Neuron (in vitro differentiated cells): ENCODE measurements around the gene PARP15.

ENCODE experiments used
- H2AFZ ChIP-seq: one replicate; pipeline ENCODE4 v1.6.1; 2013; ENCODE audit warnings: low read depth, mild to moderate bottlenecking, inconsistent platforms, low read length, moderate library complexity
- H3K27me3 ChIP-seq: one replicate; pipeline ENCODE4 v1.6.1; 2013; ENCODE audit warnings: low read length; ENCODE audit not compliant: insufficient read depth
- H3K36me3 ChIP-seq: one replicate; pipeline ENCODE4 v1.6.1; 2013; ENCODE audit warnings: low read length; ENCODE audit not compliant: insufficient read depth
- H3K4me1 ChIP-seq: one replicate; pipeline ENCODE4 v1.6.1; 2013; ENCODE audit warnings: low read length; ENCODE audit not compliant: insufficient read depth
- H3K4me3 ChIP-seq: 2 replicates; pipeline ENCODE4 v1.5.1; 2013; ENCODE audit warnings: mild to moderate bottlenecking, low read length, moderate library complexity
- H3K9me3 ChIP-seq: one replicate; pipeline ENCODE4 v1.6.1; 2013; ENCODE audit warnings: low read length

PARP15 gene

GRCh38 chr3:122608916-122609315, 31.5 kb downstream of the PARP15 start:
- Histone ChIP-seq H3K4me3 (no peak overlapping the region), H3K9me3 (no peaks in the 10 kb centered on the region), H3K4me1 (no peaks in the 10 kb centered on the region)

GRCh38 chr3:122609798-122610559, 32.5 kb downstream of the PARP15 start:
- H3K9me3 ChIP-seq: no peaks in the 10 kb centered on the region
- H2AFZ ChIP-seq: no peak overlapping the region
- no peak overlapping the region for H3K4me3 ChIP-seq
- no peaks in the 10 kb centered on the region for H3K27me3 ChIP-seq
- H3K4me1 ChIP-seq: no peaks in the 10 kb centered on the region
- no peaks in the 10 kb centered on the region for H3K36me3 ChIP-seq

More at GRCh38 chr3:122608916-122609315, 31.5 kb downstream of the PARP15 start:
- Histone ChIP-seq H3K27me3 (no peaks in the 10 kb centered on the region), H2AFZ (no peak overlapping the region), H3K36me3 (no peaks in the 10 kb centered on the region)

GRCh38 chr3:122612696-122613095, 35.2 kb downstream of the PARP15 start:
- no peaks in the 10 kb centered on the region for H3K9me3 ChIP-seq
- no peaks in the 10 kb centered on the region for H3K36me3 ChIP-seq
- H2AFZ ChIP-seq: no peak overlapping the region
- no peak overlapping the region for H3K4me3 ChIP-seq
- no peaks in the 10 kb centered on the region for H3K27me3 ChIP-seq
- peaks cover 4% of the 10 kb centered on the region for H3K4me1 ChIP-seq

GRCh38 chr3:122615303-122615702, 37.9 kb downstream of the PARP15 start:
- Histone ChIP-seq H3K4me3 (no peak overlapping the region), H3K4me1 (peaks cover 4% of the 10 kb centered on the region), H3K9me3 (no peaks in the 10 kb centered on the region), H2AFZ (no peak overlapping the region), H3K27me3 (no peaks in the 10 kb centered on the region), H3K36me3 (no peaks in the 10 kb centered on the region)

GRCh38 chr3:122618614-122619013, 41.2 kb downstream of the PARP15 start:
- Histone ChIP-seq H3K27me3 (no peaks in the 10 kb centered on the region), H3K4me1 (peaks cover 7% of the 10 kb centered on the region), H3K9me3 (no peaks in the 10 kb centered on the region), H3K36me3 (no peaks in the 10 kb centered on the region), H3K4me3 (no peak overlapping the region), H2AFZ (no peak overlapping the region)

- no peak overlapping the region for H2AFZ ChIP-seq
- peaks cover 7% of the 10 kb centered on the region for H3K4me1 ChIP-seq
- no peak overlapping the region for H3K4me3 ChIP-seq
- no peaks in the 10 kb centered on the region for H3K36me3 ChIP-seq
- no peaks in the 10 kb centered on the region for H3K27me3 ChIP-seq
- no peaks in the 10 kb centered on the region for H3K9me3 ChIP-seq
Observed at GRCh38 chr3:122619040-122619439, 41.6 kb downstream of the PARP15 start.

- H3K9me3 ChIP-seq: no peaks in the 10 kb centered on the region
- no peaks in the 10 kb centered on the region for H3K27me3 ChIP-seq
- H3K36me3 ChIP-seq: no peaks in the 10 kb centered on the region
- H2AFZ ChIP-seq: no peak overlapping the region
- no peak overlapping the region for H3K4me3 ChIP-seq
- H3K4me1 ChIP-seq: peaks cover 4% of the 10 kb centered on the region
Observed at GRCh38 chr3:122620399-122620798, 42.9 kb downstream of the PARP15 start.

GRCh38 chr3:122621112-122621511, 43.7 kb downstream of the PARP15 start:
- Histone ChIP-seq H3K27me3 (no peaks in the 10 kb centered on the region), H3K4me3 (no peak overlapping the region), H3K9me3 (no peaks in the 10 kb centered on the region), H3K4me1 (peaks cover 3% of the 10 kb centered on the region), H2AFZ (no peak overlapping the region), H3K36me3 (no peaks in the 10 kb centered on the region)

GRCh38 chr3:122623031-122623829, 45.8 kb downstream of the PARP15 start:
- Histone ChIP-seq H3K9me3 (no peaks in the 10 kb centered on the region), H3K4me3 (no peak overlapping the region), H3K27me3 (no peaks in the 10 kb centered on the region), H2AFZ (no peak overlapping the region), H3K4me1 (peaks cover 3% of the 10 kb centered on the region), H3K36me3 (no peaks in the 10 kb centered on the region)

GRCh38 chr3:122626515-122627180, 49.2 kb downstream of the PARP15 start:
- H2AFZ ChIP-seq: no peak overlapping the region
- H3K36me3 ChIP-seq: no peaks in the 10 kb centered on the region
- H3K4me3 ChIP-seq: no peak overlapping the region
- no peaks in the 10 kb centered on the region for H3K9me3 ChIP-seq
- no peaks in the 10 kb centered on the region for H3K27me3 ChIP-seq
- peaks cover 3% of the 10 kb centered on the region for H3K4me1 ChIP-seq

GRCh38 chr3:122627301-122627700, 49.9 kb downstream of the PARP15 start:
- H3K36me3 ChIP-seq: no peaks in the 10 kb centered on the region
- H3K9me3 ChIP-seq: no peaks in the 10 kb centered on the region
- no peak overlapping the region for H2AFZ ChIP-seq
- H3K4me1 ChIP-seq: peaks cover 3% of the 10 kb centered on the region
- no peaks in the 10 kb centered on the region for H3K27me3 ChIP-seq
- no peak overlapping the region for H3K4me3 ChIP-seq

GRCh38 chr3:122628567-122628966, 51.1 kb downstream of the PARP15 start:
- H2AFZ ChIP-seq: no peak overlapping the region
- H3K36me3 ChIP-seq: no peaks in the 10 kb centered on the region
- no peaks in the 10 kb centered on the region for H3K4me1 ChIP-seq
- no peaks in the 10 kb centered on the region for H3K27me3 ChIP-seq
- H3K9me3 ChIP-seq: no peaks in the 10 kb centered on the region
- no peak overlapping the region for H3K4me3 ChIP-seq

GRCh38 chr3:122629763-122630162, 52.3 kb downstream of the PARP15 start:
- Histone ChIP-seq H3K4me1 (no peaks in the 10 kb centered on the region), H3K36me3 (no peaks in the 10 kb centered on the region), H3K27me3 (no peaks in the 10 kb centered on the region), H3K4me3 (no peak overlapping the region), H2AFZ (no peak overlapping the region), H3K9me3 (no peaks in the 10 kb centered on the region)
